HEK293 (cell line): Measurements from ENCODE around the gene PIGZ.

Source experiments
- CTCF ChIA-PET: fragments of 350-600 bp; formaldehyde crosslinking; extraction: SDS; loops from one replicate; lab custom pipeline; 2021; ENCODE audit warnings: antibody characterized with exemption; lab: Yijun Ruan, JAX
- POLR2A ChIA-PET: fragments of 300-600 bp; formaldehyde crosslinking; extraction: SDS; loops from one replicate; lab custom pipeline; 2020; ENCODE audit warnings: antibody characterized with exemption, inconsistent platforms; lab: Yijun Ruan, JAX
- H3K27ac ChIP-seq: fragments of 200-500 bp; sonication (Bioruptor generic); 2 replicates; pipeline ENCODE4 v1.5.1; 2014; ENCODE audit warnings: low read depth, low read length, control low read depth, inconsistent platforms; ENCODE audit errors: extremely low read depth
- H3K36me3 ChIP-seq, 2 experiments: fragments of 200-500 bp in 1 of 2; sonication (Bioruptor generic) in 1 of 2; 1 replicate in 1 of 2; 2 replicates in 1 of 2; pipeline ENCODE4 v1.5.1; 2014 to 2017; ENCODE audit warnings: inconsistent platforms in 2 of 2, low read length in 2 of 2; ENCODE audit not compliant: control insufficient read depth in 2 of 2, insufficient read depth in 1 of 2
- H3K4me1 ChIP-seq: fragments of 200-500 bp; sonication (Bioruptor generic); 2 replicates; pipeline ENCODE4 v1.5.1; 2014; ENCODE audit warnings: mild to moderate bottlenecking, low read length, inconsistent platforms; ENCODE audit not compliant: control insufficient read depth, insufficient read depth
- H3K4me3 ChIP-seq: 2 replicates; pipeline ENCODE4 v1.5.1; 2011; ENCODE audit warnings: low read depth, mild to moderate bottlenecking, control low read depth, low read length, moderate library complexity
- H3K9me3 ChIP-seq: fragments of 200-500 bp; sonication (Bioruptor generic); 2 replicates; pipeline ENCODE4 v1.5.1; 2014; ENCODE audit warnings: low read depth, low read length, inconsistent platforms; ENCODE audit not compliant: control insufficient read depth, insufficient read depth
- ATF2 ChIP-seq: fragments of 450-650 bp; formaldehyde crosslinking; IDR thresholded peaks from 2 replicates; pipeline ENCODE4 v1.5.1; 2016; ENCODE audit warnings: missing biosample characterization, missing genetic modification characterization, low read depth
- ELK4 ChIP-seq: IDR thresholded peaks from 2 replicates; pipeline ENCODE4 v1.6.1; 2011; ENCODE audit warnings: mild to moderate bottlenecking, low read depth, low read length, borderline replicate concordance
- GLIS1 ChIP-seq: fragments of 450-650 bp; formaldehyde crosslinking; IDR thresholded peaks from 2 replicates; pipeline ENCODE4 v1.5.1; 2016; ENCODE audit warnings: missing biosample characterization, missing genetic modification characterization
- IKZF3 ChIP-seq: fragments of 450-650 bp; IDR thresholded peaks from 2 replicates; pipeline ENCODE4 v1.5.0; 2018; ENCODE audit warnings: missing biosample characterization, mild to moderate bottlenecking, missing genetic modification characterization, moderate library complexity
- KLF1 ChIP-seq: fragments of 450-650 bp; formaldehyde crosslinking; IDR thresholded peaks from 2 replicates; pipeline ENCODE4 v1.5.1; 2016; ENCODE audit warnings: missing biosample characterization, missing genetic modification characterization
- PRDM1 ChIP-seq: fragments of 450-650 bp; formaldehyde crosslinking; IDR thresholded peaks from 2 replicates; pipeline ENCODE4; 2016; ENCODE audit warnings: missing biosample characterization, missing genetic modification characterization
- SCRT1 ChIP-seq: fragments of 450-650 bp; formaldehyde crosslinking; IDR thresholded peaks from 2 replicates; pipeline ENCODE4 v1.5.1; 2016; ENCODE audit warnings: missing biosample characterization, missing genetic modification characterization, borderline replicate concordance
- SP2 ChIP-seq: fragments of 450-650 bp; formaldehyde crosslinking; IDR thresholded peaks from 2 replicates; pipeline ENCODE4 v1.5.1; 2016; ENCODE audit warnings: missing biosample characterization, missing genetic modification characterization
- SP3 ChIP-seq: fragments of 450-650 bp; formaldehyde crosslinking; IDR thresholded peaks from 2 replicates; pipeline ENCODE4 v1.5.1; 2016; ENCODE audit warnings: missing biosample characterization, missing genetic modification characterization
- SP7 ChIP-seq: fragments of 450-650 bp; formaldehyde crosslinking; IDR thresholded peaks from 2 replicates; pipeline ENCODE4 v1.5.1; 2016; ENCODE audit warnings: missing biosample characterization, missing genetic modification characterization
- TCF7L2 ChIP-seq: IDR thresholded peaks from 2 replicates; pipeline ENCODE4 v1.6.1; 2011; ENCODE audit warnings: low read depth, mild to moderate bottlenecking, inconsistent platforms, low read length, moderate library complexity, borderline replicate concordance
- ZBTB17 ChIP-seq: fragments of 450-650 bp; formaldehyde crosslinking; IDR thresholded peaks from 2 replicates; pipeline ENCODE4 v1.5.1; 2016; ENCODE audit warnings: missing biosample characterization, missing genetic modification characterization
- ZBTB21 ChIP-seq: fragments of 450-650 bp; formaldehyde crosslinking; IDR thresholded peaks from 2 replicates; pipeline ENCODE4 v1.5.1; 2017; ENCODE audit warnings: missing biosample characterization, missing genetic modification characterization
- ZBTB26 ChIP-seq: fragments of 450-650 bp; formaldehyde crosslinking; optimal IDR thresholded peaks from 2 replicates; pipeline ENCODE3; 2016; ENCODE audit warnings: missing biosample characterization, mild to moderate bottlenecking, missing genetic modification characterization
- ZBTB8A ChIP-seq: fragments of 450-650 bp; formaldehyde crosslinking; IDR thresholded peaks from 2 replicates; pipeline ENCODE4 v1.5.1; 2016; ENCODE audit warnings: missing biosample characterization, missing genetic modification characterization
- ZEB2 ChIP-seq: fragments of 450-650 bp; formaldehyde crosslinking; IDR thresholded peaks from 2 replicates; pipeline ENCODE4 v1.5.1; 2016; ENCODE audit warnings: missing biosample characterization, missing genetic modification characterization
- ZFHX2 ChIP-seq: fragments of 450-650 bp; formaldehyde crosslinking; conservative IDR thresholded peaks from 2 replicates; pipeline ENCODE4 v1.5.1; 2016; ENCODE audit warnings: missing biosample characterization, missing genetic modification characterization
- ZFP3 ChIP-seq: fragments of 450-650 bp; formaldehyde crosslinking; IDR thresholded peaks from 2 replicates; pipeline ENCODE4 v1.5.1; 2016; ENCODE audit warnings: low read depth, missing biosample characterization, missing genetic modification characterization
- ZFP37 ChIP-seq: fragments of 450-650 bp; formaldehyde crosslinking; IDR thresholded peaks from 2 replicates; pipeline ENCODE4 v1.5.1; 2016; ENCODE audit warnings: missing biosample characterization, missing genetic modification characterization
- ZNF132 ChIP-seq: fragments of 450-650 bp; formaldehyde crosslinking; IDR thresholded peaks from 2 replicates; pipeline ENCODE4 v1.5.1; 2017; ENCODE audit warnings: missing biosample characterization, missing genetic modification characterization, borderline replicate concordance
- ZNF19 ChIP-seq: fragments of 450-650 bp; formaldehyde crosslinking; IDR thresholded peaks from 2 replicates; pipeline ENCODE4; 2016; ENCODE audit warnings: missing biosample characterization, missing genetic modification characterization, low read depth
- ZNF24 ChIP-seq: fragments of 450-650 bp; formaldehyde crosslinking; IDR thresholded peaks from 2 replicates; pipeline ENCODE4 v1.5.1; 2016; ENCODE audit warnings: missing biosample characterization, missing genetic modification characterization
- ZNF394 ChIP-seq: fragments of 450-650 bp; formaldehyde crosslinking; IDR thresholded peaks from 2 replicates; pipeline ENCODE4 v1.5.1; 2016; ENCODE audit warnings: missing biosample characterization, missing genetic modification characterization, mild to moderate bottlenecking, moderate library complexity, borderline replicate concordance
- ZNF404 ChIP-seq: fragments of 450-650 bp; formaldehyde crosslinking; IDR thresholded peaks from 2 replicates; pipeline ENCODE4 v1.5.1; 2017; ENCODE audit warnings: missing biosample characterization, missing genetic modification characterization
- ZNF544 ChIP-seq: fragments of 450-650 bp; formaldehyde crosslinking; IDR thresholded peaks from 2 replicates; pipeline ENCODE4 v1.5.0; 2017; ENCODE audit warnings: missing biosample characterization, missing genetic modification characterization
- ZNF585B ChIP-seq: fragments of 450-650 bp; formaldehyde crosslinking; IDR thresholded peaks from 2 replicates; pipeline ENCODE4 v1.5.1; 2016; ENCODE audit warnings: missing biosample characterization, missing genetic modification characterization
- ZNF600 ChIP-seq: fragments of 450-650 bp; formaldehyde crosslinking; IDR thresholded peaks from 2 replicates; pipeline ENCODE4 v1.5.1; 2016; ENCODE audit warnings: missing biosample characterization, missing genetic modification characterization
- ZNF645 ChIP-seq: fragments of 450-650 bp; formaldehyde crosslinking; IDR thresholded peaks from 2 replicates; pipeline ENCODE4; 2016; ENCODE audit warnings: missing biosample characterization, missing genetic modification characterization
- ZNF76 ChIP-seq: fragments of 450-650 bp; formaldehyde crosslinking; IDR thresholded peaks from 2 replicates; pipeline ENCODE4; 2016; ENCODE audit warnings: low read depth, missing biosample characterization, missing genetic modification characterization, borderline replicate concordance
- ZSCAN18 ChIP-seq: fragments of 450-650 bp; formaldehyde crosslinking; IDR thresholded peaks from 2 replicates; pipeline ENCODE4 v1.5.1; 2016; ENCODE audit warnings: missing biosample characterization, missing genetic modification characterization
- ZXDB ChIP-seq: fragments of 450-650 bp; formaldehyde crosslinking; IDR thresholded peaks from 2 replicates; pipeline ENCODE4 v1.5.1; 2016; ENCODE audit warnings: missing biosample characterization, missing genetic modification characterization

PIGZ gene

GRCh38 chr3:196942226-196942914, 26.3 kb downstream of the PIGZ start, which contains the start of gene NCBP2:
Gene NCBP2 (minus strand): TSS chr3:196942528. CDS start chr3:196942503, 25 bp downstream.
- CTCF ChIA-PET: interaction anchor here (0.6 to 1.8 kb wide), 4 partner anchors 10 to 257 kb away, joined by 3 to 9 read pairs (median 6); no protein-coding TSS in a partner anchor
- H3K4me1 ChIP-seq: no peaks in the 10 kb centered on the region
- H3K9me3 ChIP-seq: no peaks in the 10 kb centered on the region
- POLR2A ChIA-PET: interaction anchor here (0.7 to 2.6 kb wide), 7 partner anchors 9 to 203 kb away, joined by 3 to 24 read pairs (median 3); partner anchors contain the start of genes PAK2 and SENP5
- H3K36me3 ChIP-seq: peaks cover 0 to 36% of the 10 kb centered on the region in 2 experiments; a peak in 2 of 3 replicates
- H3K4me3 ChIP-seq: peak within 1 kb of the TSS; percentile 91
- H3K27ac ChIP-seq: peak within 1 kb of the TSS; percentile 67
- TF ChIP-seq SP2 (tag by site-specific recombination) (peak; percentile 98), ZNF132 (tag by site-specific recombination) (no peak), ZNF24 (peak; percentile 53), ZEB2 (tag by site-specific recombination) (peak; percentile 95), ZBTB17 (peak; percentile 86), ZFP37 (tag by site-specific recombination) (peak; percentile 93), ZBTB26 (tag by site-specific recombination) (peak; percentile 96), ZSCAN18 (no peak), PRDM1 (tag by site-specific recombination) (no peak), ZFHX2 (tag by site-specific recombination) (peak; percentile 87), ZNF404 (tag by site-specific recombination) (no peak), IKZF3 (peak; percentile 0; the same call in 1 of the 2 replicates), ELK4 (peak; percentile 88; the same call in 1 of the 2 replicates), SP3 (tag by site-specific recombination) (peak; percentile 65), ZNF76 (tag by site-specific recombination) (peak; percentile 82), ZBTB21 (tag by site-specific recombination) (peak; percentile 69), ATF2 (tag by site-specific recombination) (peak; percentile 86), ZXDB (tag by site-specific recombination) (peak; percentile 80), SCRT1 (no peak), TCF7L2 (no peak), SP7 (tag by site-specific recombination) (peak; percentile 82), GLIS1 (tag by site-specific recombination) (peak; percentile 39; the same call in 1 of the 2 replicates), ZFP3 (0 out of 2 replicates have a peak, but pooled peaks have one; percentile 35), ZNF394 (tag by site-specific recombination) (peak; percentile 87), ZNF645 (tag by site-specific recombination) (no peak), ZNF585B (tag by site-specific recombination) (no peak), ZNF600 (tag by site-specific recombination) (peak; percentile 71; the same call in 1 of the 2 replicates), KLF1 (tag by site-specific recombination) (no peak), ZBTB8A (tag by site-specific recombination) (peak; percentile 100), ZNF19 (tag by site-specific recombination) (no peak), ZNF544 (no peak)
